AG04450 (cell line): ENCODE data around the gene SKIL. TPM values are rescaled to one million over a fixed set of nuclear protein-coding genes. Genes with fewer than 3 reads are reported as not detected.

Experiments
- CTCF ChIA-PET: fragments of 300-600, 350-600 bp; formaldehyde crosslinking; extraction: SDS; loops from one replicate; lab custom pipeline; 2022; ENCODE audit warnings: antibody characterized with exemption, inconsistent platforms; lab: Charles Lee
- POLR2A ChIA-PET: fragments of 350-600 bp; formaldehyde crosslinking; extraction: SDS; loops from one replicate; lab custom pipeline; 2021; ENCODE audit warnings: antibody characterized with exemption, inconsistent platforms; lab: Yijun Ruan, JAX
- DNase-seq: peaks from one replicate; pipeline ENCODE4 v3.0.0-alpha.2; 2011; ENCODE audit warnings: low read depth, low spot score
- H3K27ac ChIP-seq: one replicate; pipeline ENCODE4 v1.5.1; 2012; ENCODE audit warnings: low read depth, low read length, control low read depth
- H3K27me3 ChIP-seq: one replicate; pipeline ENCODE4 v1.6.0; 2012; ENCODE audit warnings: low read length; ENCODE audit not compliant: control insufficient read depth, insufficient read depth
- H3K4me3 ChIP-seq: 2 replicates; pipeline ENCODE4 v1.5.1; 2011; ENCODE audit warnings: mild to moderate bottlenecking, low read depth, low read length, control low read depth
- H3K9me3 ChIP-seq: 2 replicates; pipeline ENCODE4 v1.5.1; 2012; ENCODE audit warnings: low read length; ENCODE audit not compliant: control insufficient read depth, insufficient read depth
- CTCF ChIP-seq: IDR thresholded peaks from 2 replicates; pipeline ENCODE4 v1.5.1; 2011; ENCODE audit warnings: low read depth, low read length, control low read depth, inconsistent platforms
- polyA plus RNA-seq: library from polyadenylated mRNA; depleted of rRNA; stranded (reverse); fragments of >200 nt; gene quantifications from 2 replicates; pipeline ENCODE4 v1.2.3, GENCODE V29; 2011

The SKIL gene
- polyA plus RNA-seq, 1 experiment = 18.3 TPM

- Histone ChIP-seq H3K4me3 (peak overlapping the region; percentile 81), H3K27me3 (no peaks in the 10 kb centered on the region), H3K9me3 (no peaks in the 10 kb centered on the region; the same call in 1 of the 2 replicates), H3K27ac (no peak overlapping the region)
- POLR2A ChIA-PET = no interaction called here
- TF ChIP-seq CTCF = no peak
- CTCF ChIA-PET = interaction anchor here (1.5 kb wide), 1 partner anchor 51 kb away, joined by 5 read pairs; no protein-coding TSS in a partner anchor
- DNase-seq = no peak
These were observed 3.0 kb downstream of the SKIL start for GRCh38 chr3:170360466-170360865.

GRCh38 chr3:170360916-170361315 lies 3.4 kb downstream of the SKIL start:
- H3K4me3 ChIP-seq = peak overlapping the region; percentile 81
- H3K27me3 ChIP-seq = no peaks in the 10 kb centered on the region
- ChIA-PET POLR2A (no interaction called here), CTCF (interaction anchor here (1.5 kb wide), 1 partner anchor 52 kb away, joined by 5 read pairs; no protein-coding TSS in a partner anchor)
- no peak for DNase-seq
- H3K9me3 ChIP-seq = no peaks in the 10 kb centered on the region; the same call in 1 of the 2 replicates
- no peak overlapping the region for H3K27ac ChIP-seq
- TF ChIP-seq CTCF = no peak

GRCh38 chr3:170361711-170362110 lies 4.2 kb downstream of the SKIL start:
- Histone ChIP-seq H3K9me3 (no peaks in the 10 kb centered on the region; the same call in 1 of the 2 replicates), H3K27ac (no peak overlapping the region), H3K4me3 (peak overlapping the region; percentile 81), H3K27me3 (no peaks in the 10 kb centered on the region)
- ChIA-PET CTCF (interaction anchor here (1.5 kb wide), 1 partner anchor 52 kb away, joined by 5 read pairs; no protein-coding TSS in a partner anchor), POLR2A (no interaction called here)
- no peak for DNase-seq
- no peak for TF ChIP-seq CTCF

GRCh38 chr3:170363471-170363994 lies 6.0 kb downstream of the SKIL start:
- TF ChIP-seq CTCF = no peak
- DNase-seq = no peak
- POLR2A ChIA-PET = no interaction called here
- Histone ChIP-seq H3K4me3 (no peak overlapping the region), H3K27ac (no peak overlapping the region), H3K27me3 (no peaks in the 10 kb centered on the region), H3K9me3 (no peaks in the 10 kb centered on the region)
- CTCF ChIA-PET = no interaction called here

GRCh38 chr3:170364965-170365364 lies 7.5 kb downstream of the SKIL start:
- Histone ChIP-seq H3K4me3 (no peak overlapping the region), H3K9me3 (no peaks in the 10 kb centered on the region), H3K27ac (no peak overlapping the region), H3K27me3 (no peaks in the 10 kb centered on the region)
- TF ChIP-seq CTCF = no peak
- CTCF ChIA-PET = interaction anchor here (0.6 to 1.6 kb wide), 2 partner anchors 45 to 447 kb away, joined by 3 to 4 read pairs; no protein-coding TSS in a partner anchor
- DNase-seq = no peak
- POLR2A ChIA-PET = no interaction called here
